GM12878 (cell line): ENCODE data around the gene ITGA4. TPM values are rescaled to one million over a fixed set of nuclear protein-coding genes. Genes with fewer than 3 reads are reported as not detected.

Source experiments
- CEBPB ChIP-seq, 2 experiments: fragments of 150-350 bp in 1 of 2; IDR thresholded peaks; 2 replicates each; pipeline ENCODE4 v1.6.1; 2012 to 2014; ENCODE audit warnings: low read depth in 2 of 2, low read length in 2 of 2, borderline replicate concordance in 1 of 2, inconsistent platforms in 1 of 2
- CHD2 ChIP-seq: IDR thresholded peaks from 2 replicates; pipeline ENCODE4 v1.6.1; 2011; ENCODE audit warnings: low read depth, low read length, improper control_type of control experiment, borderline replicate concordance
- CHD4 ChIP-seq: fragments of 200-600 bp; sonication (generic); IDR thresholded peaks from 2 replicates; pipeline ENCODE4 v1.6.1; 2016; ENCODE audit warnings: mild to moderate bottlenecking
- CUX1 ChIP-seq: IDR thresholded peaks from 2 replicates; pipeline ENCODE4 v1.6.1; 2012; ENCODE audit warnings: improper control_type of control experiment, low read depth, low read length; ENCODE audit not compliant: insufficient replicate concordance
- PRDM15 ChIP-seq: fragments of 450-650 bp; formaldehyde crosslinking; IDR thresholded peaks from 2 replicates; pipeline ENCODE4 v1.4.0; 2020; ENCODE audit warnings: mild to moderate bottlenecking, moderate library complexity
- polyA plus RNA-seq, 11 experiments: library from polyadenylated mRNA; depleted of rRNA in 4 of 11; unstranded in 6 of 11; stranded (reverse) in 5 of 11; fragments of >200 nt; fragmentation: Nextera tagmentation in 4 of 11; fragmentation: Illumina TruSeq in 1 of 11; extraction: Ambion mirVana in 4 of 11; extraction: Trizol in 1 of 11; gene quantifications; 1 replicate in 1 of 11; 2 replicates in 10 of 11; pipeline versions ENCODE4 v1.2.1 to v1.2.3, GENCODE V29; 2011 to 2016; ENCODE audit warnings: inconsistent platforms in 2 of 11, missing spikeins in 2 of 11, low read depth in 1 of 11
- total RNA-seq, 4 experiments: library from RNA; depleted of rRNA in 3 of 4; stranded (reverse); fragments of >200 nt in 3 of 4; fragmentation: Illumina TruSeq in 1 of 4; extraction: Trizol in 1 of 4; gene quantifications; 2 replicates each; pipeline versions ENCODE4 v1.2.1 to v1.2.3, GENCODE V29; 2013 to 2021

ITGA4 gene
- total and polyA plus RNA-seq, 10 of the 15 experiments (the other 5 are each of a cell fraction or from before 2014, with no cell fraction given): 12.4 to 87.9 (median 63.5) TPM

- no peak for TF ChIP-seq PRDM15
- no peak for TF ChIP-seq CHD2
- no peak for TF ChIP-seq CHD4
- TF ChIP-seq CEBPB (IDR thresholded peaks at IDR 0.05; ENCODE audit: borderline replicate concordance in 1 of 2, low read depth in 2 of 2, low read length in 2 of 2): no peak
- TF ChIP-seq CUX1: no peak
These were observed 14.6 kb downstream of the ITGA4 start (continued) for GRCh38 chr2:181471783-181472182.
